Keratinocyte (primary cell): ENCODE data around the gene C8G. TPM values are rescaled to one million over a fixed set of nuclear protein-coding genes. Genes with fewer than 3 reads are reported as not detected.

ENCODE experiments used
- DNase-seq: peaks from one replicate; pipeline ENCODE4 v3.0.0-alpha.2; 2011; ENCODE audit warnings: low read depth, missing footprints, low spot score
- FAIRE-seq: peaks from 2 replicates; lab custom pipeline; 2011; peaks lifted over from hg19 to GRCh38; lab: Jason Lieb, UNC
- H2AFZ ChIP-seq: 2 replicates; pipeline ENCODE4 v1.6.0; 2012; ENCODE audit warnings: low read length, control low read depth, inconsistent platforms; ENCODE audit not compliant: control insufficient read depth
- H3K27ac ChIP-seq: 2 replicates; pipeline ENCODE4 v1.5.1; 2011; ENCODE audit warnings: low read length; ENCODE audit not compliant: control insufficient read depth, insufficient read depth
- H3K27me3 ChIP-seq: 3 replicates; pipeline ENCODE4 v1.6.0; 2011; ENCODE audit warnings: low read length; ENCODE audit not compliant: control insufficient read depth, insufficient read depth; ENCODE audit errors: extremely low read depth
- H3K36me3 ChIP-seq, 2 experiments: 2 replicates in 1 of 2; 3 replicates in 1 of 2; pipeline ENCODE4 v1.5.1; 2011; ENCODE audit warnings: low read length in 2 of 2, mild to moderate bottlenecking in 1 of 2; ENCODE audit not compliant: control insufficient read depth in 2 of 2, insufficient read depth in 2 of 2; ENCODE audit errors: extremely low read depth in 1 of 2
- H3K4me1 ChIP-seq: 3 replicates; pipeline ENCODE4 v1.5.1; 2011; ENCODE audit warnings: low read length; ENCODE audit not compliant: control insufficient read depth, insufficient read depth; ENCODE audit errors: extremely low read depth
- H3K4me2 ChIP-seq: 3 replicates; pipeline ENCODE4 v1.6.0; 2011; ENCODE audit warnings: low read depth, low read length; ENCODE audit not compliant: control insufficient read depth, insufficient read depth; ENCODE audit errors: extremely low read depth
- H3K4me3 ChIP-seq, 3 experiments: fragments of 200-600 bp in 1 of 3; sonication (generic) in 1 of 3; 2 replicates in 2 of 3; 3 replicates in 1 of 3; pipeline ENCODE4 v1.5.1; 2011 to 2016; ENCODE audit warnings: low read length in 3 of 3, mild to moderate bottlenecking in 3 of 3, control low read depth in 2 of 3, inconsistent platforms in 1 of 3, low read depth in 1 of 3, mixed read lengths in 1 of 3, mixed run types in 1 of 3, moderate library complexity in 1 of 3; ENCODE audit not compliant: control insufficient read depth in 2 of 3, insufficient read depth in 2 of 3; ENCODE audit errors: extremely low read depth in 1 of 3
- H3K79me2 ChIP-seq: 2 replicates; pipeline ENCODE4 v1.6.0; 2012; ENCODE audit warnings: low read length; ENCODE audit not compliant: control insufficient read depth, insufficient read depth
- H3K9ac ChIP-seq: 3 replicates; pipeline ENCODE4 v1.6.0; 2011; ENCODE audit warnings: low read length; ENCODE audit not compliant: control insufficient read depth, insufficient read depth; ENCODE audit errors: extremely low read depth
- H3K9me1 ChIP-seq: 3 replicates; pipeline ENCODE4 v1.6.0; 2011; ENCODE audit warnings: low read length; ENCODE audit not compliant: control insufficient read depth, insufficient read depth; ENCODE audit errors: extremely low read depth
- H3K9me3 ChIP-seq: 2 replicates; pipeline ENCODE4 v1.5.1; 2012; ENCODE audit warnings: low read depth, low read length; ENCODE audit not compliant: control insufficient read depth
- H4K20me1 ChIP-seq: 3 replicates; pipeline ENCODE4 v1.6.0; 2011; ENCODE audit warnings: low read length; ENCODE audit not compliant: control insufficient read depth, insufficient read depth; ENCODE audit errors: extremely low read depth
- CTCF ChIP-seq, 3 experiments: IDR thresholded peaks in 1 of 3; conservative IDR thresholded peaks in 1 of 3; optimal IDR thresholded peaks in 1 of 3; 2 replicates in 2 of 3; 3 replicates in 1 of 3; pipeline versions ENCODE3 to v1.5.1; 2011; ENCODE audit warnings: low read length in 3 of 3, mild to moderate bottlenecking in 3 of 3, moderate library complexity in 2 of 3, control low read depth in 1 of 3, inconsistent platforms in 1 of 3; ENCODE audit not compliant: insufficient read depth in 2 of 3; ENCODE audit errors: extremely low read depth in 1 of 3
- EZH2 ChIP-seq: IDR thresholded peaks from one replicate; pipeline ENCODE4 v1.6.1; 2012; ENCODE audit warnings: inconsistent platforms, mild to moderate bottlenecking, low read length, moderate library complexity
- dilution Hi-C: fragments of 300-500 bp; cut with MboI; formaldehyde crosslinking; loops from one replicate; pipeline ENCODE4 v1.7.0; 2020; ENCODE audit warnings: low sequenced_read_pairs; ENCODE audit not compliant: extremely low pct_ligation_motif_present
- polyA plus RNA-seq, 5 experiments: library from polyadenylated mRNA; depleted of rRNA in 3 of 5; stranded (reverse) in 3 of 5; stranded (forward) in 1 of 5; unstranded in 1 of 5; fragments of >200 nt; gene quantifications; 1 replicate in 1 of 5; 2 replicates in 3 of 5; 3 replicates in 1 of 5; pipeline versions ENCODE4 v1.2.1 to v1.2.3, GENCODE V29; 2011 to 2012; ENCODE audit warnings: missing spikeins in 2 of 5, low read depth in 1 of 5, low replicate concordance in 1 of 5

Gene C8G
- polyA plus RNA-seq, 1 donor (not counting 4 experiments of a cell fraction or from before 2014, with no cell fraction given): 0.24 TPM

GRCh38 chr9:136978865-136979544 is 34.0 kb downstream of the C8G start:
- Histone ChIP-seq H3K27me3 (peaks cover 6% of the 10 kb centered on the region), H4K20me1 (no peaks in the 10 kb centered on the region), H3K9me3 (no peaks in the 10 kb centered on the region), H3K27ac (no peak overlapping the region), H3K9ac (no peak overlapping the region), H2AFZ (no peak overlapping the region), H3K4me2 (no peak overlapping the region), H3K4me1 (peaks cover 8% of the 10 kb centered on the region), H3K9me1 (no peaks in the 10 kb centered on the region), H3K4me3 (no peak overlapping the region), H3K36me3 (no peaks in the 10 kb centered on the region), H3K79me2 (no peaks in the 10 kb centered on the region)
- dilution Hi-C loops: no loop called here
- TF ChIP-seq EZH2: no peak
- TF ChIP-seq CTCF (optimal IDR thresholded peaks at IDR 0.05 in 1 of 3, IDR thresholded peaks at IDR 0.05 in 1 of 3, conservative IDR thresholded peaks at IDR 0.05 in 1 of 3; ENCODE audit: extremely low read depth in 1 of 3, insufficient read depth in 2 of 3, low read length in 3 of 3): no peak
- FAIRE-seq: no peak
- DNase-seq: no peak

- FAIRE-seq: no peak
- H2AFZ ChIP-seq: no peak overlapping the region
- H3K36me3 ChIP-seq: no peaks in the 10 kb centered on the region
- H3K4me3 ChIP-seq: no peak overlapping the region
- no peak overlapping the region for H3K27ac ChIP-seq
- peaks cover 16% of the 10 kb centered on the region for H3K27me3 ChIP-seq
- H3K4me1 ChIP-seq: peaks cover 6% of the 10 kb centered on the region
- TF ChIP-seq EZH2 (no peak), CTCF (optimal IDR thresholded peaks at IDR 0.05 in 1 of 3, IDR thresholded peaks at IDR 0.05 in 1 of 3, conservative IDR thresholded peaks at IDR 0.05 in 1 of 3; ENCODE audit: extremely low read depth in 1 of 3, insufficient read depth in 2 of 3, low read length in 3 of 3) (no peak)
- no peaks in the 10 kb centered on the region for H3K9me1 ChIP-seq
- dilution Hi-C loops: no loop called here
- H3K9me3 ChIP-seq: no peaks in the 10 kb centered on the region
- no peaks in the 10 kb centered on the region for H3K79me2 ChIP-seq
- no peak for DNase-seq
- no peak overlapping the region for H3K4me2 ChIP-seq
- H4K20me1 ChIP-seq: no peaks in the 10 kb centered on the region
- H3K9ac ChIP-seq: no peak overlapping the region
These were observed 34.9 kb downstream of the C8G start for GRCh38 chr9:136979769-136980587.
